DOHH2 (cell line): ENCODE results near the gene TSPAN5.

Experiments
- H3F3A ChIP-seq: fragments of 200-600 bp; sonication (generic), shearing (Covaris generic); 2 replicates; pipeline ENCODE4 v1.6.0; 2016; ENCODE audit warnings: antibody characterized with exemption, mild to moderate bottlenecking; ENCODE audit not compliant: control insufficient read depth, insufficient read depth
- H3K27ac ChIP-seq: fragments of 200-600 bp; sonication (generic); 2 replicates; pipeline ENCODE4 v1.5.1; 2014; ENCODE audit warnings: low read depth, mild to moderate bottlenecking, low read length, moderate library complexity
- H3K27me3 ChIP-seq: fragments of 200-600 bp; sonication (generic); 2 replicates; pipeline ENCODE4 v1.6.1; 2014; ENCODE audit warnings: mild to moderate bottlenecking, low read length, mixed read lengths; ENCODE audit not compliant: control insufficient read depth
- H3K36me3 ChIP-seq: fragments of 200-600 bp; sonication (generic); 2 replicates; pipeline ENCODE4 v1.6.1; 2014; ENCODE audit warnings: mild to moderate bottlenecking, low read length, moderate library complexity, mixed read lengths; ENCODE audit not compliant: control insufficient read depth
- H3K4me1 ChIP-seq: fragments of 200-600 bp; sonication (generic); 2 replicates; pipeline ENCODE4 v1.6.1; 2014; ENCODE audit warnings: mild to moderate bottlenecking, low read length, mixed read lengths; ENCODE audit not compliant: control insufficient read depth
- H3K4me2 ChIP-seq: fragments of 200-600 bp; sonication (generic); 2 replicates; pipeline ENCODE4 v1.6.0; 2014; ENCODE audit warnings: mild to moderate bottlenecking, low read length, moderate library complexity
- H3K4me3 ChIP-seq: fragments of 200-600 bp; sonication (generic); 2 replicates; pipeline ENCODE4 v1.5.1; 2014; ENCODE audit warnings: mild to moderate bottlenecking, low read length, mixed read lengths
- H3K79me2 ChIP-seq: fragments of 200-600 bp; sonication (generic); 2 replicates; pipeline ENCODE4 v1.6.1; 2014; ENCODE audit warnings: mild to moderate bottlenecking, low read length, mixed read lengths; ENCODE audit not compliant: control insufficient read depth
- H3K9me2 ChIP-seq: fragments of 200-600 bp; sonication (generic); replicated peaks from 2 replicates; pipeline ENCODE4 v1.6.1; 2014; ENCODE audit warnings: mild to moderate bottlenecking, low read length, mixed read lengths; ENCODE audit not compliant: control insufficient read depth
- H3K9me3 ChIP-seq: fragments of 200-600 bp; sonication (generic); 2 replicates; pipeline ENCODE4 v1.6.1; 2014; ENCODE audit warnings: antibody characterized with exemption, low read length, mixed read lengths; ENCODE audit not compliant: control insufficient read depth, insufficient read depth
- H4K20me1 ChIP-seq: fragments of 200-600 bp; sonication (generic); 2 replicates; pipeline ENCODE4 v1.6.0; 2014; ENCODE audit warnings: low read depth, mild to moderate bottlenecking, antibody characterized with exemption, low read length, moderate library complexity; ENCODE audit not compliant: control insufficient read depth, insufficient read depth
- EZH2phosphoT487 ChIP-seq: fragments of 200-600 bp; sonication (generic); IDR thresholded peaks from 2 replicates; pipeline ENCODE4 v1.6.1; 2017; ENCODE audit warnings: borderline replicate concordance, mild to moderate bottlenecking, antibody characterized with exemption, low read length, moderate library complexity, mixed read lengths
- TF ChIP-seq, protein P1 (sequence below): fragments of 200-600 bp; sonication (generic); IDR thresholded peaks from one replicate; pipeline ENCODE4 v1.5.1; 2014; ENCODE audit warnings: antibody characterized with exemption, mild to moderate bottlenecking, low read depth, low read length; ENCODE audit not compliant: poor library complexity, severe bottlenecking

TSPAN5 gene

DNA sequence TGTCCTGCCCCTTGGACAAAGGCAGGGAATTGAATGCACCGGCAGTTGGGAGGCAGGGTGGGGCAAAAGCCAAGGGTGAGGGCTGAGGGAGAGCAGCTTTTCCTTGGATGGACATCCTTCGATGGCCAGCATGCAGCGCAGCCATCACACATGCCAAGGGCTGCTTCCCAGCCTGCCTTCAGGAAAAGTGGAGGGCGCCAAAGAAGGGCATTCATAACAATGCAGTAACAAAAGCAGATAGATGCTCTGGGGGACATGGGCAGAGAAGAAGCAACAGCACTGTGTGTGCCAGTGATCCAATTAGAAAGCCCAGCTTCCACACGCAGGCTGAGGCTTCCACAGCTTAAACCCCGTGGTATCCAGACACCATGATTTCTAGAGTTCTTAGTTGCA, 71.5 kb downstream of the TSPAN5 start:
- H3K36me3 ChIP-seq = no peaks in the 10 kb centered on the region
- H3F3A ChIP-seq = no peaks in the 10 kb centered on the region
- H3K4me3 ChIP-seq = no peak overlapping the region
- H3K79me2 ChIP-seq = no peaks in the 10 kb centered on the region
- no peaks in the 10 kb centered on the region for H3K9me3 ChIP-seq
- H3K9me2 ChIP-seq = no peaks in the 10 kb centered on the region
- no peaks in the 10 kb centered on the region for H3K4me1 ChIP-seq
- no peak overlapping the region for H3K4me2 ChIP-seq
- no peak for TF ChIP-seq EZH2phosphoT487
- TF ChIP-seq, protein P1, sequence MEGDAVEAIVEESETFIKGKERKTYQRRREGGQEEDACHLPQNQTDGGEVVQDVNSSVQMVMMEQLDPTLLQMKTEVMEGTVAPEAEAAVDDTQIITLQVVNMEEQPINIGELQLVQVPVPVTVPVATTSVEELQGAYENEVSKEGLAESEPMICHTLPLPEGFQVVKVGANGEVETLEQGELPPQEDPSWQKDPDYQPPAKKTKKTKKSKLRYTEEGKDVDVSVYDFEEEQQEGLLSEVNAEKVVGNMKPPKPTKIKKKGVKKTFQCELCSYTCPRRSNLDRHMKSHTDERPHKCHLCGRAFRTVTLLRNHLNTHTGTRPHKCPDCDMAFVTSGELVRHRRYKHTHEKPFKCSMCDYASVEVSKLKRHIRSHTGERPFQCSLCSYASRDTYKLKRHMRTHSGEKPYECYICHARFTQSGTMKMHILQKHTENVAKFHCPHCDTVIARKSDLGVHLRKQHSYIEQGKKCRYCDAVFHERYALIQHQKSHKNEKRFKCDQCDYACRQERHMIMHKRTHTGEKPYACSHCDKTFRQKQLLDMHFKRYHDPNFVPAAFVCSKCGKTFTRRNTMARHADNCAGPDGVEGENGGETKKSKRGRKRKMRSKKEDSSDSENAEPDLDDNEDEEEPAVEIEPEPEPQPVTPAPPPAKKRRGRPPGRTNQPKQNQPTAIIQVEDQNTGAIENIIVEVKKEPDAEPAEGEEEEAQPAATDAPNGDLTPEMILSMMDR = no peak
- no peak overlapping the region for H3K27ac ChIP-seq
- no peaks in the 10 kb centered on the region; the same call in 1 of the 2 replicates for H3K27me3 ChIP-seq
- no peaks in the 10 kb centered on the region for H4K20me1 ChIP-seq

- TF ChIP-seq EZH2phosphoT487 = no peak
- TF ChIP-seq, protein P1 = no peak
- Histone ChIP-seq H3K4me1 (no peaks in the 10 kb centered on the region), H3K27ac (no peak overlapping the region), H3F3A (no peaks in the 10 kb centered on the region), H3K9me3 (no peaks in the 10 kb centered on the region), H3K4me2 (no peak overlapping the region), H4K20me1 (no peaks in the 10 kb centered on the region), H3K27me3 (no peaks in the 10 kb centered on the region; the same call in 1 of the 2 replicates), H3K4me3 (no peak overlapping the region), H3K9me2 (no peaks in the 10 kb centered on the region), H3K79me2 (no peaks in the 10 kb centered on the region), H3K36me3 (no peaks in the 10 kb centered on the region)
Measured at GRCh38 chr4:98586291-98586961, 72.0 kb downstream of the TSPAN5 start.

GRCh38 chr4:98585596-98585995, 72.8 kb downstream of the TSPAN5 start:
- Histone ChIP-seq H3K79me2 (no peaks in the 10 kb centered on the region), H3K4me1 (no peaks in the 10 kb centered on the region), H4K20me1 (no peaks in the 10 kb centered on the region), H3K27ac (no peak overlapping the region), H3K9me3 (no peaks in the 10 kb centered on the region), H3K36me3 (no peaks in the 10 kb centered on the region), H3K4me3 (no peak overlapping the region), H3K9me2 (no peaks in the 10 kb centered on the region), H3K4me2 (no peak overlapping the region), H3F3A (no peaks in the 10 kb centered on the region), H3K27me3 (peaks cover 3% of the 10 kb centered on the region)
- TF ChIP-seq, protein P1 = no peak
- TF ChIP-seq EZH2phosphoT487 = no peak
